Colonic mucosa (tissue), 4 donors: ENCODE data around the gene MAGOHB. TPM values are rescaled to one million over a fixed set of nuclear protein-coding genes. Genes with fewer than 3 reads are reported as not detected.
"Not testable (repeated sequence)": the region's sequence is repeated elsewhere in the genome, so short reads cannot be mapped to it uniquely, and the experiment has no call there.

ENCODE experiments used
- DNase-seq: peaks from one replicate; pipeline ENCODE4 v3.0.0-alpha.2; 2020
- H3K27ac ChIP-seq: fragments of 200-600 bp; one replicate; pipeline ENCODE4 v1.8.0; 2021
- H3K27me3 ChIP-seq: fragments of 200-600 bp; one replicate; pipeline ENCODE4 v1.8.0; 2021
- H3K36me3 ChIP-seq: fragments of 200-600 bp; one replicate; pipeline ENCODE4 v1.8.0; 2021
- H3K4me1 ChIP-seq: fragments of 200-600 bp; one replicate; pipeline ENCODE4 v1.8.0; 2021; ENCODE audit warnings: mild to moderate bottlenecking
- H3K4me3 ChIP-seq: fragments of 200-600 bp; one replicate; pipeline ENCODE4 v1.8.0; 2021
- H3K9ac ChIP-seq, 2 donors: one replicate each; pipeline ENCODE4 v1.7.0; 2013; ENCODE audit warnings: control low read depth in 2 of 2, low read depth in 2 of 2, low read length in 2 of 2
- H3K9me3 ChIP-seq: fragments of 200-600 bp; one replicate; pipeline ENCODE4 v1.8.0; 2021
- intact Hi-C: fragments of 100-400 bp; cut with DNase I; formaldehyde crosslinking; loops from one replicate; pipeline ENCODE4 v1.14.1; 2022
- total RNA-seq, 2 donors: library from RNA; stranded (reverse); fragmentation: NEBNext Ultra II Directional in 1 of 2; extraction: Animal tissue kit (Norgen Biotek cat#: 25700) in 1 of 2; gene quantifications; one replicate each; pipeline ENCODE4 v1.2.1, GENCODE V29; 2021
- TF ChIP-seq, protein P1 (sequence below): fragments of 200-600 bp; IDR thresholded peaks from one replicate; pipeline ENCODE4 v1.8.0; 2022; ENCODE audit warnings: antibody characterized with exemption, mild to moderate bottlenecking
- donor health status: healthy.
- donor health status: DM: no; HTN: no; CAD: no.
- donor health status: DM: no; HTN: no; CAD: no.

MAGOHB gene
- total RNA-seq, 2 donors from 2014 or later, result 13.9 to 38.1 TPM

- no peaks in the 10 kb centered on the region for H3K36me3 ChIP-seq
- DNase-seq, result no peak
- H3K27me3 ChIP-seq, result no peaks in the 10 kb centered on the region
- H3K4me1 ChIP-seq, result no peaks in the 10 kb centered on the region
- TF ChIP-seq, protein P1, sequence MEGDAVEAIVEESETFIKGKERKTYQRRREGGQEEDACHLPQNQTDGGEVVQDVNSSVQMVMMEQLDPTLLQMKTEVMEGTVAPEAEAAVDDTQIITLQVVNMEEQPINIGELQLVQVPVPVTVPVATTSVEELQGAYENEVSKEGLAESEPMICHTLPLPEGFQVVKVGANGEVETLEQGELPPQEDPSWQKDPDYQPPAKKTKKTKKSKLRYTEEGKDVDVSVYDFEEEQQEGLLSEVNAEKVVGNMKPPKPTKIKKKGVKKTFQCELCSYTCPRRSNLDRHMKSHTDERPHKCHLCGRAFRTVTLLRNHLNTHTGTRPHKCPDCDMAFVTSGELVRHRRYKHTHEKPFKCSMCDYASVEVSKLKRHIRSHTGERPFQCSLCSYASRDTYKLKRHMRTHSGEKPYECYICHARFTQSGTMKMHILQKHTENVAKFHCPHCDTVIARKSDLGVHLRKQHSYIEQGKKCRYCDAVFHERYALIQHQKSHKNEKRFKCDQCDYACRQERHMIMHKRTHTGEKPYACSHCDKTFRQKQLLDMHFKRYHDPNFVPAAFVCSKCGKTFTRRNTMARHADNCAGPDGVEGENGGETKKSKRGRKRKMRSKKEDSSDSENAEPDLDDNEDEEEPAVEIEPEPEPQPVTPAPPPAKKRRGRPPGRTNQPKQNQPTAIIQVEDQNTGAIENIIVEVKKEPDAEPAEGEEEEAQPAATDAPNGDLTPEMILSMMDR, result no peak
- H3K4me3 ChIP-seq, result peak overlapping the region; percentile 75
- H3K27ac ChIP-seq, result peak overlapping the region; percentile 75
- intact Hi-C loops, result no loop called here
- H3K9ac ChIP-seq, result peak overlapping the region in 1 of 2 donors; percentile 80
- no peaks in the 10 kb centered on the region for H3K9me3 ChIP-seq
Observed at GRCh38 chr12:10614056-10614370, 604 bp upstream of the MAGOHB start.

GRCh38 chr12:10612984-10613348 is 443 bp downstream of the MAGOHB start:
- H3K9me3 ChIP-seq, result no peaks in the 10 kb centered on the region
- TF ChIP-seq, protein P1, result no peak
- H3K36me3 ChIP-seq, result no peaks in the 10 kb centered on the region
- H3K4me1 ChIP-seq, result no peaks in the 10 kb centered on the region
- DNase-seq, result no peak
- intact Hi-C loops, result no loop called here
- H3K27me3 ChIP-seq, result no peaks in the 10 kb centered on the region
- H3K4me3 ChIP-seq, result peak overlapping the region; percentile 75
- H3K27ac ChIP-seq, result peak overlapping the region; percentile 75
- peak overlapping the region; percentile 80 to 98 for H3K9ac ChIP-seq

DNA sequence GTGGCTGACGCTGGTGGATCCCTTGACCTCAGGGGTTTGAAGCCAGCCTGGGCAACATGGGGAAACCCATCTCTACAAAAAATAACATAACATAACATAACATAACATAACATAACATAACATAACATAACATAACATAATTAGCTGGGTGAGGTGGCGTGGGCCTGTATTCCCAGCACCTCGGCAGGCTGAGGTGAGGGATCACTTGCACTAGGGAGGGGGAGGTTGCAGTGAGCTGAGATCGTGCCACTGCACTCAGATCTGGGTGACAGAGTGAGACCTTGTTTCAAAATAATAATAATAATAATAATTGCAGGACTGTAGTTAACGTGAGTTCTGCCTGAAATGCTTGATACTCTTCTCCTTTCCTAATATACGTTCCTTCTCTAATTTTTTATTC is 1.3 kb downstream of the MAGOHB start:
- Histone ChIP-seq H3K4me3 (peak overlapping the region; percentile 75), H3K27me3 (no peaks in the 10 kb centered on the region), H3K27ac (no peak overlapping the region), H3K9ac (peak overlapping the region in 1 of 2 donors; percentile 80), H3K36me3 (no peaks in the 10 kb centered on the region), H3K9me3 (no peaks in the 10 kb centered on the region), H3K4me1 (no peaks in the 10 kb centered on the region)
- TF ChIP-seq, protein P1, result no peak
- intact Hi-C loops, result no loop called here
- no peak for DNase-seq

- H3K4me3 ChIP-seq, H3K9me3 ChIP-seq, H3K36me3 ChIP-seq, H3K4me1 ChIP-seq, DNase-seq, H3K27me3 ChIP-seq, H3K27ac ChIP-seq, H3K9ac ChIP-seq, intact Hi-C loops: not testable (repeated sequence)
Observed at GRCh38 chr12:10611258-10611657, 2.2 kb downstream of the MAGOHB start.

GRCh38 chr12:10610188-10610587 is 3.2 kb downstream of the MAGOHB start:
- Histone ChIP-seq H3K9me3 (no peaks in the 10 kb centered on the region), H3K4me1 (no peaks in the 10 kb centered on the region), H3K9ac (no peak overlapping the region), H3K27me3 (no peaks in the 10 kb centered on the region), H3K4me3 (no peak overlapping the region), H3K27ac (no peak overlapping the region), H3K36me3 (no peaks in the 10 kb centered on the region)
- TF ChIP-seq, protein P1, result no peak
- no peak for DNase-seq
- intact Hi-C loops, result no loop called here

GRCh38 chr12:10607885-10608458 is 5.4 kb downstream of the MAGOHB start:
- H3K36me3 ChIP-seq, result no peaks in the 10 kb centered on the region
- intact Hi-C loops, result loop anchor here (10.0 kb wide), 1 partner anchor 147 kb away; no protein-coding TSS in a partner anchor
- no peak overlapping the region for H3K27ac ChIP-seq
- H3K27me3 ChIP-seq, result no peaks in the 10 kb centered on the region
- TF ChIP-seq, protein P1, result peak; percentile 10
- no peak overlapping the region for H3K9ac ChIP-seq
- H3K4me3 ChIP-seq, result no peak overlapping the region
- no peak for DNase-seq
- no peaks in the 10 kb centered on the region for H3K9me3 ChIP-seq
- H3K4me1 ChIP-seq, result no peaks in the 10 kb centered on the region
